A673 (cell line): Measurements from ENCODE around the gene RUNX2. TPM values are rescaled to one million over a fixed set of nuclear protein-coding genes. Genes with fewer than 3 reads are reported as not detected.

ENCODE experiments used
- BruUV-seq: library from RNA; stranded (reverse); fragments of 400-500 nt; replicated peaks from 2 replicates; lab custom pipeline; 2021; lab: Mats Ljungman, UMichigan
- CTCF ChIA-PET: fragments of 300-600 bp; sonication (Branson Sonifier 250); formaldehyde crosslinking; loops from one replicate; lab custom pipeline; 2022; ENCODE audit warnings: antibody characterized with exemption; lab: Charles Lee
- POLR2A ChIA-PET: fragments of 300-600 bp; sonication (Branson Sonifier 250); formaldehyde crosslinking; loops from one replicate; lab custom pipeline; 2022; ENCODE audit warnings: antibody characterized with exemption; ENCODE audit not compliant: low non-redundant PET; lab: Charles Lee
- DNase-seq: peaks from one replicate; pipeline ENCODE4 v3.0.0-alpha.2; 2015; ENCODE audit warnings: low spot score
- H3K27ac ChIP-seq: fragments of 200-600 bp; sonication (generic); 2 replicates; pipeline ENCODE4 v1.5.1; 2016; ENCODE audit warnings: mixed run types, low read depth, mild to moderate bottlenecking, mixed read lengths, antibody characterized with exemption, low read length; ENCODE audit not compliant: poor library complexity, severe bottlenecking
- H3K27me3 ChIP-seq: fragments of 200-600 bp; sonication (generic); replicated peaks from 2 replicates; pipeline ENCODE4 v1.6.1; 2017; ENCODE audit warnings: mixed run types, low read depth, mild to moderate bottlenecking, mixed read lengths, antibody characterized with exemption, low read length; ENCODE audit not compliant: insufficient read depth, poor library complexity
- H3K36me3 ChIP-seq: fragments of 200-600 bp; sonication (generic); 2 replicates; pipeline ENCODE4 v1.6.1; 2016; ENCODE audit warnings: mixed run types, mild to moderate bottlenecking, mixed read lengths, antibody characterized with exemption, low read length; ENCODE audit not compliant: insufficient read depth, poor library complexity, severe bottlenecking
- H3K4me1 ChIP-seq: fragments of 200-600 bp; sonication (generic); 2 replicates; pipeline ENCODE4 v1.6.1; 2017; ENCODE audit warnings: mixed run types, mild to moderate bottlenecking, mixed read lengths, antibody characterized with exemption, low read length; ENCODE audit not compliant: insufficient read depth, poor library complexity, severe bottlenecking
- H3K4me3 ChIP-seq: fragments of 200-600 bp; sonication (generic); 2 replicates; pipeline ENCODE4 v1.5.1; 2016; ENCODE audit warnings: low read depth, mixed run types, mild to moderate bottlenecking, mixed read lengths, low read length; ENCODE audit not compliant: poor library complexity, severe bottlenecking
- H3K9me3 ChIP-seq: fragments of 200-600 bp; sonication (generic); 2 replicates; pipeline ENCODE4 v1.6.1; 2016; ENCODE audit warnings: mixed run types, low read depth, mild to moderate bottlenecking, mixed read lengths, antibody characterized with exemption, low read length; ENCODE audit not compliant: poor library complexity, severe bottlenecking
- CTCF ChIP-seq: fragments of 300-800, 200-600 bp; sonication (generic); conservative IDR thresholded peaks from 2 replicates; pipeline ENCODE4 v1.5.1; 2017; ENCODE audit warnings: low read depth, mild to moderate bottlenecking, antibody characterized with exemption, low read length, moderate library complexity, mixed read lengths
- EZH2 ChIP-seq: fragments of 200-600 bp; sonication (generic); IDR thresholded peaks from 2 replicates; pipeline ENCODE4 v1.6.1; 2017; ENCODE audit warnings: borderline replicate concordance, low read depth, mild to moderate bottlenecking, mixed read lengths, antibody characterized with exemption, low read length; ENCODE audit not compliant: poor library complexity, severe bottlenecking
- intact Hi-C: fragments of 100-400 bp; cut with micrococcal nuclease; formaldehyde crosslinking; loops from one replicate; pipeline ENCODE4 v1.10.0; 2022; ENCODE audit not compliant: unreplicated experiment
- total RNA-seq: library from RNA; stranded (reverse); gene quantifications from 2 replicates; pipeline ENCODE4 v1.2.3, GENCODE V29; 2021

The RUNX2 gene
- total RNA-seq, 1 experiment from 2014 or later: 4.9 TPM

GRCh38 chr6:45513213-45513618 is 185.1 kb downstream of the RUNX2 start:
- DNase-seq: peak; percentile 24
- CTCF ChIA-PET: no interaction called here
- Histone ChIP-seq H3K4me1 (peaks cover 22% of the 10 kb centered on the region), H3K27ac (no peak overlapping the region), H3K36me3 (no peaks in the 10 kb centered on the region), H3K4me3 (no peak overlapping the region), H3K27me3 (no peaks in the 10 kb centered on the region), H3K9me3 (no peaks in the 10 kb centered on the region)
- intact Hi-C loops: no loop called here
- BruUV-seq: no TSS peak
- TF ChIP-seq EZH2: no peak
- TF ChIP-seq CTCF: no peak
- POLR2A ChIA-PET: interaction anchor here (0.6 kb wide), 2 partner anchors 67 to 175 kb away, joined by 3 to 4 read pairs; no protein-coding TSS in a partner anchor

- H3K27me3 ChIP-seq: no peaks in the 10 kb centered on the region
- ChIA-PET POLR2A (no interaction called here), CTCF (no interaction called here)
- no peaks in the 10 kb centered on the region for H3K36me3 ChIP-seq
- no TSS peak for BruUV-seq
- intact Hi-C loops: no loop called here
- no peak overlapping the region for H3K4me3 ChIP-seq
- TF ChIP-seq CTCF (no peak), EZH2 (no peak)
- H3K4me1 ChIP-seq: peaks cover 29% of the 10 kb centered on the region
- H3K9me3 ChIP-seq: no peaks in the 10 kb centered on the region
- no peak overlapping the region for H3K27ac ChIP-seq
- no peak for DNase-seq
These were observed 185.7 kb downstream of the RUNX2 start for GRCh38 chr6:45513843-45514242.

GRCh38 chr6:45514454-45515230 is 186.5 kb downstream of the RUNX2 start:
- Histone ChIP-seq H3K4me1 (peaks cover 29% of the 10 kb centered on the region), H3K36me3 (no peaks in the 10 kb centered on the region), H3K4me3 (no peak overlapping the region), H3K27ac (no peak overlapping the region), H3K9me3 (no peaks in the 10 kb centered on the region), H3K27me3 (no peaks in the 10 kb centered on the region)
- ChIA-PET CTCF (no interaction called here), POLR2A (no interaction called here)
- intact Hi-C loops: no loop called here
- TF ChIP-seq EZH2 (no peak), CTCF (no peak)
- no peak for DNase-seq
- BruUV-seq: no TSS peak
